B cell (primary cell): ENCODE measurements around the gene MORN1. TPM values are rescaled to one million over a fixed set of nuclear protein-coding genes. Genes with fewer than 3 reads are reported as not detected.

Source experiments
- ATAC-seq: fragments of 200-7000 bp; cut with Tn5 transposase; one replicate; pipeline ENCODE4 v1.10.0; 2021; ENCODE audit warnings: low read depth, mild to moderate bottlenecking, moderate number of reproducible peaks, moderate library complexity
- CTCF ChIA-PET: fragments of 350-600 bp; sonication (Branson Sonifier 250); formaldehyde crosslinking; loops from one replicate; lab custom pipeline; 2021; ENCODE audit warnings: antibody characterized with exemption, inconsistent platforms; lab: Charles Lee
- POLR2A ChIA-PET: fragments of 350-600 bp; sonication (Branson Sonifier 250); formaldehyde crosslinking; loops from one replicate; lab custom pipeline; 2021; ENCODE audit warnings: antibody characterized with exemption; lab: Charles Lee
- DNase-seq: peaks from one replicate; pipeline ENCODE4 v3.0.0; 2013
- H2AFZ ChIP-seq: 2 replicates; pipeline ENCODE4 v1.6.1; 2012; ENCODE audit warnings: mild to moderate bottlenecking, low read depth, low read length; ENCODE audit not compliant: insufficient read depth, poor library complexity, severe bottlenecking
- H3K27ac ChIP-seq, 2 donors: 1 replicate in 1 of 2; 2 replicates in 1 of 2; pipeline ENCODE4 v1.5.1; 2012 to 2013; ENCODE audit warnings: low read length in 2 of 2, mild to moderate bottlenecking in 2 of 2, moderate library complexity in 1 of 2
- H3K27me3 ChIP-seq, 4 experiments: fragments of 200-600 bp in 1 of 4; sonication (generic) in 1 of 4; replicated peaks in 1 of 4; 1 replicate in 2 of 4; 2 replicates in 2 of 4; pipeline versions ENCODE4 v1.6.1 to v1.7.0; 2013 to 2016; ENCODE audit warnings: low read length in 3 of 4, mild to moderate bottlenecking in 2 of 4, mixed read lengths in 1 of 4, moderate library complexity in 1 of 4; ENCODE audit not compliant: insufficient read depth in 4 of 4, control insufficient read depth in 3 of 4; ENCODE audit errors: control extremely low read depth in 1 of 4
- H3K36me3 ChIP-seq, 2 experiments: replicated peaks in 1 of 2; 1 replicate in 1 of 2; 2 replicates in 1 of 2; pipeline versions ENCODE4 v1.6.1 to v1.7.1; 2013; ENCODE audit warnings: low read length in 1 of 2; ENCODE audit not compliant: insufficient read depth in 2 of 2, control insufficient read depth in 1 of 2; ENCODE audit errors: control extremely low read depth in 1 of 2, extremely low read depth in 1 of 2
- H3K4me1 ChIP-seq, 2 donors: fragments of 200-600 bp in 1 of 2; sonication (generic) in 1 of 2; 1 replicate in 1 of 2; 2 replicates in 1 of 2; pipeline versions ENCODE4 v1.5.1 to v1.6.1; 2013 to 2017; ENCODE audit warnings: low read length in 2 of 2; ENCODE audit not compliant: control insufficient read depth in 2 of 2, insufficient read depth in 2 of 2
- H3K4me2 ChIP-seq: replicated peaks from 2 replicates; pipeline ENCODE3; 2012; ENCODE audit warnings: mild to moderate bottlenecking, low read depth, low read length; ENCODE audit not compliant: poor library complexity, severe bottlenecking
- H3K4me3 ChIP-seq, 5 experiments: fragments of 200-600 bp in 1 of 5; sonication (generic) in 1 of 5; 1 replicate in 3 of 5; 2 replicates in 2 of 5; pipeline versions ENCODE4 v1.5.1 to v1.7.0; 2011 to 2016; ENCODE audit warnings: low read length in 4 of 5, mild to moderate bottlenecking in 4 of 5, low read depth in 2 of 5, control low read depth in 1 of 5, moderate library complexity in 1 of 5; ENCODE audit not compliant: insufficient read depth in 1 of 5; ENCODE audit errors: control extremely low read depth in 1 of 5, extremely low read depth in 1 of 5
- H3K79me2 ChIP-seq: fragments of 200-600 bp; sonication (generic); one replicate; pipeline ENCODE4 v1.6.0; 2016; ENCODE audit warnings: low read length; ENCODE audit not compliant: control insufficient read depth, insufficient read depth
- H3K9ac ChIP-seq: fragments of 200-600 bp; sonication (generic); 2 replicates; pipeline ENCODE4 v1.6.1; 2017; ENCODE audit warnings: mild to moderate bottlenecking, low read length, moderate library complexity
- H3K9me3 ChIP-seq, 3 donors: one replicate each; pipeline versions ENCODE4 v1.6.1 to v1.7.1; 2013; ENCODE audit warnings: low read length in 2 of 3; ENCODE audit not compliant: control insufficient read depth in 2 of 3, insufficient read depth in 1 of 3; ENCODE audit errors: control extremely low read depth in 1 of 3
- H4K20me1 ChIP-seq: 2 replicates; pipeline ENCODE4 v1.6.0; 2012; ENCODE audit warnings: mild to moderate bottlenecking, low read length; ENCODE audit not compliant: insufficient read depth, control insufficient read depth, poor library complexity, severe bottlenecking
- H3K27ac Mint-ChIP-seq: one replicate; pipeline ENCODE4 v1.8.0; 2021; ENCODE audit warnings: mixed read lengths
- H3K27me3 Mint-ChIP-seq: one replicate; pipeline ENCODE4 v1.8.0; 2021; ENCODE audit warnings: mixed read lengths
- H3K4me1 Mint-ChIP-seq: one replicate; pipeline ENCODE4 v1.8.0; 2021; ENCODE audit warnings: mixed read lengths
- H3K4me3 Mint-ChIP-seq: one replicate; pipeline ENCODE4 v1.8.0; 2021; ENCODE audit warnings: mixed read lengths
- H3K9me3 Mint-ChIP-seq: one replicate; pipeline ENCODE4 v1.8.0; 2022; ENCODE audit warnings: mixed read lengths; ENCODE audit not compliant: insufficient read depth
- CTCF ChIP-seq: fragments of 200-600 bp; IDR thresholded peaks from one replicate; pipeline ENCODE4 v1.8.0; 2022; ENCODE audit warnings: antibody characterized with exemption, mild to moderate bottlenecking
- EZH2 ChIP-seq: IDR thresholded peaks from 2 replicates; pipeline ENCODE4 v1.6.1; 2012; ENCODE audit warnings: borderline replicate concordance, low read depth, mild to moderate bottlenecking, moderate library complexity, low read length; ENCODE audit not compliant: insufficient read depth, poor library complexity, severe bottlenecking
- WGBS: methylation state at CpG from one replicate; pipeline ENCODE4 v1.1.5; 2013; ENCODE audit warnings: missing lambda C conversion rate; ENCODE audit not compliant: insufficient coverage; 5-methylcytosine and 5-hydroxymethylcytosine counted together
- intact Hi-C: fragments of 100-400 bp; cut with micrococcal nuclease; formaldehyde crosslinking; loops from one replicate; pipeline ENCODE4 v1.10.0; 2022
- polyA plus RNA-seq: library from polyadenylated mRNA; depleted of rRNA; stranded (reverse); fragments of >200 nt; gene quantifications from 2 replicates; pipeline ENCODE4 v1.2.3, GENCODE V29; 2012
- total RNA-seq, 2 donors: library from RNA; stranded (reverse); fragments of 120-200 nt in 1 of 2; gene quantifications; 1 replicate in 1 of 2; 2 replicates in 1 of 2; pipeline versions ENCODE4 v1.2.3 to v1.2.4, GENCODE V29; 2013 to 2022

MORN1 gene
- total and polyA plus RNA-seq, 2 donors (not counting 1 experiment from before 2014, with no cell fraction given) = 10.2 to 32.6 TPM

DNA sequence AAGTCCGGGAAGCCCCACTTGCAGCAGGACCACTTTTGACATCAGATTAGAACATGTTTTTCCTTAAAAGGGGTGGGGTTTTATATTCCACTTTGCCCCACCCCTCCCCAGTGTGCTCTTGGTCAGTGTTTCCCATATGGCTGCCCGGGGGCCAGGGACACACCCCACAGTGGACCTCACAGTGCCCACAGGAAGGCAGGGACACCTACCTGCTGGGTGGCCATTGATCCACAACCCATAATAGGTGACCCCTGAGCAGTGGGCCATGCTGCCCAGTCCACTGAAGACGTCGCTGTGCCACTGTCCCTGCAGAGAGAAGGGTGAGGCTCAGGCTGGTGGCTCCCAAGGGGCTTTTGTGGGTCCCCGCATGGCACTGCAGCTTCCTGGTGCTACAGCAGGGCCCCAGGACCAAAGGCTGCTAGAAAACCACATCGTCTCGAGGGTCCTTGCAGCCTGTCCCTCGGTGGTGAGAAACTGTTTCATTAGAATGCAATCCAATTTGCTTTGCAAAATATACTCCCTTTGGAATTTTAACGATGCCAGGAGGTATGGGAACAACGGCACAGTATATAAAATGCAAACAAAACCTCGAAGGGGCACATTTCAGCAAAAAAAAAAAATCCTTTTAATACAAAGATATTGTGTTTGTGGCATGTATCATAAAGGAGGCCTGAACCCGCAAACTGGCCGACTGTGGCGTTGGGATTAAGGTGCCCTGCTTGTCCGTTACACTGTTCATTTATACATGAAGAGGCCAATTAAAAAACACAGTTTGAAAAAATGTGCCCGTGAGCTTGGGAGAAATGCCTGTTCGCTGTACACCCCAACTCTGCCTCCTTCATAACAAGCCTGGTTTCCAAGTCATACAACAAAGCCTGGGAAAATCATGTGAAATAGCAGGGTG is 16.9 kb downstream of the MORN1 start:
- H3K27me3 Mint-ChIP-seq = no peaks in the 10 kb centered on the region
- TF ChIP-seq EZH2 (no peak), CTCF (no peak)
- WGBS = 7% methylated on average over 3 of the region's 17 CpGs
- no peaks in the 10 kb centered on the region for H3K79me2 ChIP-seq
- no peak overlapping the region for H3K4me3 ChIP-seq
- CTCF ChIA-PET = interaction anchor here (12.5 kb wide), 1 partner anchor 180 kb away, joined by 295 read pairs; the partner anchor contains the start of gene FAAP20
- H3K27ac ChIP-seq = no peak overlapping the region
- H3K9ac ChIP-seq = no peak overlapping the region
- H3K27me3 ChIP-seq = no peaks in the 10 kb centered on the region
- H3K9me3 Mint-ChIP-seq = no peaks in the 10 kb centered on the region
- H3K4me1 ChIP-seq = peaks cover 14 to 26% of the 10 kb centered on the region in 2 donors
- no peak overlapping the region for H3K27ac Mint-ChIP-seq
- intact Hi-C loops = no loop called here
- peaks cover 0 to 10% (median 2%) of the 10 kb centered on the region in 3 donors for H3K9me3 ChIP-seq
- H4K20me1 ChIP-seq = no peaks in the 10 kb centered on the region
- peaks cover 17% of the 10 kb centered on the region for H3K4me1 Mint-ChIP-seq
- no peaks in the 10 kb centered on the region for H3K36me3 ChIP-seq
- no peak overlapping the region for H3K4me3 Mint-ChIP-seq
- no peak overlapping the region for H2AFZ ChIP-seq
- POLR2A ChIA-PET = interaction anchor here (0.7 kb wide), 1 partner anchor 76 kb away, joined by 3 read pairs; no protein-coding TSS in a partner anchor
- ATAC-seq = peak; percentile 24
- DNase-seq = no peak
- peak overlapping the region; percentile 44 for H3K4me2 ChIP-seq
